Upper lobe of right lung (tissue), 1 donor: ENCODE data around the gene OR1F1. TPM values are rescaled to one million over a fixed set of nuclear protein-coding genes. Genes with fewer than 3 reads are reported as not detected.
"Not testable (repeated sequence)": the region's sequence is repeated elsewhere in the genome, so short reads cannot be mapped to it uniquely, and the experiment has no call there.

Experiments
- ATAC-seq: fragments of 200-7000 bp; cut with Tn5 transposase; one replicate; pipeline ENCODE4 v1.9.1; 2020; ENCODE audit warnings: mild to moderate bottlenecking, moderate library complexity
- DNase-seq: peaks from one replicate; pipeline ENCODE4 v3.0.0-alpha.2; 2020
- H3K27ac ChIP-seq: fragments of 200-600 bp; one replicate; pipeline ENCODE4 v1.8.0; 2022
- H3K27me3 ChIP-seq: fragments of 200-600 bp; one replicate; pipeline ENCODE4 v1.8.0; 2022; ENCODE audit warnings: mild to moderate bottlenecking
- H3K36me3 ChIP-seq: fragments of 200-600 bp; one replicate; pipeline ENCODE4 v1.8.0; 2022
- H3K4me1 ChIP-seq: fragments of 200-600 bp; one replicate; pipeline ENCODE4 v1.8.0; 2022
- H3K4me3 ChIP-seq: fragments of 200-600 bp; one replicate; pipeline ENCODE4 v1.8.0; 2022; ENCODE audit warnings: mild to moderate bottlenecking
- H3K9me3 ChIP-seq: fragments of 200-600 bp; one replicate; pipeline ENCODE4 v1.8.0; 2022
- CTCF ChIP-seq: fragments of 200-600 bp; IDR thresholded peaks from one replicate; pipeline ENCODE4 v1.8.0; 2022; ENCODE audit warnings: antibody characterized with exemption
- intact Hi-C: fragments of 100-400 bp; cut with DNase I; formaldehyde crosslinking; loops from one replicate; pipeline ENCODE4 v1.11.0; 2022
- long read RNA-seq: library from polyadenylated mRNA; unstranded; transcript quantifications from one replicate; pipeline ENCODE4 v2.0.0, GENCODE V29; 2021
- total RNA-seq: library from RNA; stranded (reverse); fragmentation: NEBNext Ultra II Directional; extraction: Animal tissue kit (Norgen Biotek cat#: 25700); gene quantifications from one replicate; pipeline ENCODE4 v1.2.1, GENCODE V29; 2021
- donor health status: DM: no; HTN: yes; CAD: no; lungs with severe emphysema.

The OR1F1 gene
- not detected for total RNA-seq
- long read RNA-seq = 0 reads

DNA sequence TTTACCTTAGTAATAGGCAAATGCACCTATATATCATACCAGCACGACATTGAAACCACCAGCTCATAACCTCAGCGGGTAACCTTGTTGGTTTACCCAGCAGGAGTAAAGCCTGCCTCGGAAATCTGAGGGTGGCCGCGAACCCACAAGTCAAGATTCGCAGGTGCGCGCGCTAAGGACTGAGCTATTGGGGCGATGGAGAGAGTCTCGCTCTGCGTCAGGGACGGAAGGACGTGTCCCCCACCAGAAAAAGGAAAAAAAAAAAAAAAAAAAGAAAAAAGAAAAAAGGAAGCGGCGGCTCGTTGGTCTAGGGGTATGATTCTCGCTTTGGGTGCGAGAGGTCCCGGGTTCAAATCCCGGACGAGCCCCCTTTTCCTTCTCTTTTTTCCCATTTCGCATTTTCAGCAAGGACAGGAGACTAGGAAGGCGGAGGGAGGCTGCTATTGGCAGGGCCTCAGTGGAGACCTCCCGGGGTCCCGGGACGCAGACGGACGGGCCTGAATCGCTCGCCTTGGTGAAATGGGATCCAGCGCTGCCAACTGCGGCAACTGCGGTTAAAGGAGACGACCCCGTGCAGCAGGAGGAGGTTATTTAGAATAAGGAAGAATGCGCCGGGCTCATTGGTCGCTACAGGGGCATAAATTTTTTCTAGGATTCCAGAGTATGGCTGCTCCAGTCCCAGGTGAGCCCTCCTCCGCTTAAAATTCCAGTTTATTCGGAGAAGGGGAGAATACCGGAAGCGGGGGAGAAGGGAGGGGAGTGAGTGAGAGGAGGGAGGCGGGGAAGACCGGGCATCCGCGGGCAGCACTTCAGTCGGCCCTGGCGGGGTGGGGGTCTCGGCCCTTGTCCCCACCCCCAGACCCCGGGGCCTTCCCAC, at the start of gene OR1F1:
Gene OR1F1, plus strand, starts transcription at position 407 of the 877 bp plus-strand sequence.
- Histone ChIP-seq H3K4me3 (no peak within 1 kb of the TSS), H3K27me3 (peaks cover 99% of the 10 kb centered on the region), H3K36me3 (no peaks in the 10 kb centered on the region), H3K27ac (no peak within 1 kb of the TSS), H3K9me3 (no peaks in the 10 kb centered on the region), H3K4me1 (peaks cover 19% of the 10 kb centered on the region)
- TF ChIP-seq CTCF = no peak
- DNase-seq (no peak), ATAC-seq (no peak)
- intact Hi-C loops = no loop called here

- H3K36me3 ChIP-seq = peaks cover 27% of the 10 kb centered on the region
- no peak for TF ChIP-seq CTCF
- no peak for DNase-seq
- no peak overlapping the region for H3K27ac ChIP-seq
- ATAC-seq = no peak
- intact Hi-C loops = no loop called here
- peaks cover 18% of the 10 kb centered on the region for H3K4me1 ChIP-seq
- H3K4me3 ChIP-seq = no peak overlapping the region
- no peaks in the 10 kb centered on the region for H3K9me3 ChIP-seq
- no peaks in the 10 kb centered on the region for H3K27me3 ChIP-seq
Observed at GRCh38 chr16:3138342-3138741, 49.7 kb upstream of the OR1F1 start.

DNA sequence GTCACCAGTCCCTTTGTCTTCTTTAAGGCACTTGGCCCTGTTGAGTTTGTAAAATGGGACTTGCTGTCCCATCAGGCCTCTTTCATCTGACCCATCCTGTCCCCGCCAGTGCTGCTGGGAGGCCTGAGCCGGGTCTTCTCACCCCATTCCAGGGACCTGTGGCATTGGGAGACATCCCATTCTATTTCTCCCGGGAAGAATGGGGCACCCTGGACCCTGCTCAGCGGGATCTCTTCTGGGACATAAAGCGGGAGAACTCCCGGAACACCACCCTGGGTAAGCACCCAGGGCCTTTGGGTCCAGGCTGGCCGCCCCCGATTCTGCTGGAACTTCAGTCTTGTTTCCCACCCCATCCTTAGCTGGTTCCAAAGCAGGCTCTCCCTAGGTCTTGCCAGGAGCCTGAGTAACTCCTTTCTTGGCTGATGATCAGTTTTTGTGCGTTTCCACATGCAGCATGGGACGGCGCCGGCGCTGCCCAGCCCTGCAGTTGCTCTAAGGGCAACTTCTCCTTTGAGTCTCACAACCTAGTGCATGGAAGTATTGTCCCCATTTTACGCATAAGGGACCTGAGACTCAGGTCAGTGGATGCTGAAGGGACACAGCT, 49.1 kb upstream of the OR1F1 start:
- no peak for TF ChIP-seq CTCF
- Histone ChIP-seq H3K27me3 (no peaks in the 10 kb centered on the region), H3K4me1 (peaks cover 12% of the 10 kb centered on the region), H3K36me3 (peaks cover 27% of the 10 kb centered on the region), H3K27ac (no peak overlapping the region), H3K9me3 (no peaks in the 10 kb centered on the region), H3K4me3 (no peak overlapping the region)
- DNase-seq = no peak
- ATAC-seq = no peak
- intact Hi-C loops = no loop called here

DNA sequence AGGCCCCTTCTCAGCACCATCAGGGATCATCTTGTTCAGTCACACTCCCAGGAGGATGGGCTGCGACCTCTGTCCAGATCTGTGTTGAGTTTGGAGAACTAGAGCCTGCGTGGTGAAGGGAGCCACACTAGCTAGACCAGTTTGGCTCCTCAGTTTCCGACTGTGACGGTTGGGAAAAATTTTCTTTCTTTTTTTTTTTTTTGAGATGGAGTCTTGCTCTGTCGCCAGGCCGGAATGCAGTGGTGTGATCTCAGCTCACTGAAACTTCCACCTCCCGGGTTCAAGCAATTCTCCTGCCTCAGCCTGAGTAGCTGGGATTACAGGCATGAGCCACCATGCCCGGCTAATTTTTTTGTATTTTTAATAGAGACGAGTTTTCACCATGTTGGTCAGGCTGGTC, 48.4 kb upstream of the OR1F1 start:
- H3K27ac ChIP-seq, ATAC-seq, intact Hi-C loops, H3K4me3 ChIP-seq, H3K9me3 ChIP-seq, H3K4me1 ChIP-seq, H3K27me3 ChIP-seq, DNase-seq: not testable (repeated sequence)
- H3K36me3 ChIP-seq = peaks cover 27% of the 10 kb centered on the region

- no peaks in the 10 kb centered on the region for H3K9me3 ChIP-seq
- H3K36me3 ChIP-seq = peaks cover 27% of the 10 kb centered on the region
- H3K27ac ChIP-seq = no peak overlapping the region
- TF ChIP-seq CTCF = no peak
- no peak for ATAC-seq
- H3K27me3 ChIP-seq = no peaks in the 10 kb centered on the region
- intact Hi-C loops = no loop called here
- peak; percentile 63 for DNase-seq
- H3K4me3 ChIP-seq = no peak overlapping the region
- H3K4me1 ChIP-seq = peaks cover 7% of the 10 kb centered on the region
Observed at GRCh38 chr16:3140603-3141427, 47.2 kb upstream of the OR1F1 start.
